GM23338 (cell line): Measurements from ENCODE around the gene PGBD4. TPM values are rescaled to one million over a fixed set of nuclear protein-coding genes. Genes with fewer than 3 reads are reported as not detected.
"Not testable (repeated sequence)": the region's sequence is repeated elsewhere in the genome, so short reads cannot be mapped to it uniquely, and the experiment has no call there.

ENCODE experiments used
- ATAC-seq: fragments of 200-7000 bp; cut with Tn5 transposase; 3 replicates; pipeline ENCODE4 v1.9.1; 2020
- DNase-seq: peaks from one replicate; pipeline ENCODE4 v3.0.0-alpha.2; 2015; ENCODE audit warnings: low spot score
- H2AFZ ChIP-seq: fragments of 200-600 bp; sonication (generic); 2 replicates; pipeline ENCODE4 v1.8.0; 2016; ENCODE audit warnings: antibody characterized with exemption, mild to moderate bottlenecking, moderate library complexity
- H3F3A ChIP-seq: fragments of 200-600 bp; sonication (generic); replicated peaks from 2 replicates; pipeline ENCODE4 v1.8.0; 2017; ENCODE audit warnings: antibody characterized with exemption, mixed run types, low read depth
- H3K27ac ChIP-seq: fragments of 200-600 bp; sonication (generic); 2 replicates; pipeline ENCODE4 v1.6.1; 2016; ENCODE audit warnings: low read depth
- H3K27me3 ChIP-seq: fragments of 200-600 bp; sonication (generic); 2 replicates; pipeline ENCODE4 v1.8.0; 2016; ENCODE audit warnings: mild to moderate bottlenecking, mixed run types, moderate library complexity; ENCODE audit not compliant: insufficient read depth
- H3K36me3 ChIP-seq: fragments of 200-600 bp; sonication (generic); 2 replicates; pipeline ENCODE4 v1.8.0; 2016; ENCODE audit warnings: mild to moderate bottlenecking; ENCODE audit not compliant: insufficient read depth
- H3K4me1 ChIP-seq: fragments of 200-600 bp; sonication (generic); 2 replicates; pipeline ENCODE4 v1.8.0; 2016; ENCODE audit warnings: mild to moderate bottlenecking, moderate library complexity; ENCODE audit not compliant: insufficient read depth
- H3K4me2 ChIP-seq: fragments of 200-600 bp; sonication (generic); 2 replicates; pipeline ENCODE4 v1.7.1; 2017; ENCODE audit warnings: mixed run types
- H3K4me3 ChIP-seq: fragments of 200-600 bp; sonication (generic); 2 replicates; pipeline ENCODE4 v1.6.1; 2016; ENCODE audit warnings: mixed run types
- H3K79me2 ChIP-seq: fragments of 200-600 bp; sonication (generic); replicated peaks from 2 replicates; pipeline ENCODE4 v1.8.0; 2017; ENCODE audit warnings: mild to moderate bottlenecking; ENCODE audit not compliant: insufficient read depth
- H3K9me2 ChIP-seq: fragments of 200-600 bp; sonication (generic); 2 replicates; pipeline ENCODE4 v1.8.0; 2017; ENCODE audit not compliant: insufficient read depth
- H4K20me1 ChIP-seq: fragments of 200-600 bp; sonication (generic); replicated peaks from 2 replicates; pipeline ENCODE4 v1.8.0; 2017; ENCODE audit warnings: mild to moderate bottlenecking; ENCODE audit not compliant: insufficient read depth
- H3K27ac Mint-ChIP-seq: 2 replicates; pipeline ENCODE4 v1.8.0; 2020; ENCODE audit warnings: inconsistent platforms, mild to moderate bottlenecking, moderate library complexity, mixed read lengths
- H3K27me3 Mint-ChIP-seq: 3 replicates; pipeline ENCODE4 v1.8.0; 2022; ENCODE audit warnings: low read depth, mild to moderate bottlenecking, moderate library complexity, mixed read lengths, inconsistent platforms; ENCODE audit not compliant: insufficient read depth, poor library complexity
- H3K36me3 Mint-ChIP-seq: 3 replicates; pipeline ENCODE4 v1.8.0; 2021; ENCODE audit warnings: low read depth, mild to moderate bottlenecking, inconsistent platforms, moderate library complexity, mixed read lengths
- H3K4me1 Mint-ChIP-seq: 3 replicates; pipeline ENCODE4 v1.8.0; 2020; ENCODE audit warnings: mild to moderate bottlenecking, inconsistent platforms, mixed read lengths
- H3K4me3 Mint-ChIP-seq: 3 replicates; pipeline ENCODE4 v1.8.0; 2021; ENCODE audit warnings: moderate library complexity, mild to moderate bottlenecking, inconsistent platforms, mixed read lengths
- H3K9me3 Mint-ChIP-seq: 3 replicates; pipeline ENCODE4 v1.8.0; 2020; ENCODE audit warnings: moderate library complexity, mild to moderate bottlenecking, inconsistent platforms, mixed read lengths
- CREB1 ChIP-seq: fragments of 250-450 bp; sonication (Bioruptor Pico); IDR thresholded peaks from 2 replicates; pipeline ENCODE4 v1.5.0; 2020; ENCODE audit warnings: low read depth, mild to moderate bottlenecking, moderate library complexity
- EZH2 ChIP-seq: fragments of 200-600 bp; sonication (generic); IDR thresholded peaks from one replicate; pipeline ENCODE4 v1.8.0; 2017; ENCODE audit warnings: antibody characterized with exemption, mild to moderate bottlenecking, low read depth; ENCODE audit not compliant: unreplicated experiment
- JUNB ChIP-seq: IDR thresholded peaks from one replicate; pipeline ENCODE4 v1.6.1; 2016; ENCODE audit warnings: antibody characterized with exemption; ENCODE audit not compliant: unreplicated experiment
- POLR2AphosphoS5 ChIP-seq: IDR thresholded peaks from 2 replicates; pipeline ENCODE4 v1.6.1; 2016; ENCODE audit warnings: antibody characterized with exemption, low read depth
- STAT1 ChIP-seq: IDR thresholded peaks from one replicate; pipeline ENCODE4 v1.6.1; 2016; ENCODE audit warnings: antibody characterized with exemption; ENCODE audit not compliant: unreplicated experiment
- ZNF331 ChIP-seq: fragments of 250-450 bp; sonication (Bioruptor Pico); IDR thresholded peaks from 2 replicates; pipeline ENCODE4 v1.5.0; 2020; ENCODE audit warnings: low read depth, mild to moderate bottlenecking, moderate library complexity
- polyA plus RNA-seq: library from polyadenylated mRNA; unstranded; fragments of >200 nt; fragmentation: Nextera tagmentation; extraction: Ambion mirVana; gene quantifications from 2 replicates; pipeline ENCODE4 v1.2.1, GENCODE V29; 2016
- total RNA-seq: library from RNA; depleted of rRNA; stranded (reverse); fragments of >200 nt; shearing (Covaris generic); gene quantifications from 2 replicates; pipeline ENCODE4 v1.2.3, GENCODE V29; 2014
- TF ChIP-seq, protein P1 (sequence below): IDR thresholded peaks from one replicate; pipeline ENCODE4 v1.6.1; 2018; ENCODE audit warnings: antibody characterized with exemption; ENCODE audit not compliant: unreplicated experiment
- TF ChIP-seq, protein P2 (sequence below), 2 experiments: fragments of 200-600 bp in 1 of 2; sonication (generic) in 1 of 2; conservative IDR thresholded peaks; 2 replicates each; pipeline versions ENCODE4 v1.5.1 to v1.6.1; 2016 to 2017; ENCODE audit warnings: antibody characterized with exemption in 2 of 2, low read depth in 2 of 2, mild to moderate bottlenecking in 2 of 2, moderate library complexity in 1 of 2

PGBD4 gene
- total and polyA plus RNA-seq, 2 experiments from 2014 or later = 0.50 to 0.66 TPM

DNA sequence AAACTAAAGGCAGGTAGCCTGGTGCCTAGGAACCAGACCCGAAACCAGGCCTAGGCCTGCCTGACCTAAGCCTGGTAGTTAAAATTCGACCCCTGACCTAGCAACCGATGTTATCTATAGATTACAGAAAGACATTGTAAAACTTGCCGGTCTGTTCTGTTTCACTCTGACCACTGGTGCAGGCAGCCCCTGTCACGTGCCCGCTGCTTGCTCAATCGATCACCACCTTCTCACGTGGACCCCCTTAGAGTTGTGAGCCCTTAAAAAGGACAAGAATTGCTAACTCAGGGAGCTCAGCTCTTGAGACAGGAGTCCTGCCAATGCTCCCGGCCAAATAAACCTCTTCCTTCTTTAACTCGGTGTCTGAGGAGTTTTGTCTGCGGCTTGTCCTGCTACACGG lies 19.9 kb downstream of the PGBD4 start:
- not testable (repeated sequence) for H3K27ac Mint-ChIP-seq, H3K4me1 ChIP-seq, H3K27ac ChIP-seq

DNA sequence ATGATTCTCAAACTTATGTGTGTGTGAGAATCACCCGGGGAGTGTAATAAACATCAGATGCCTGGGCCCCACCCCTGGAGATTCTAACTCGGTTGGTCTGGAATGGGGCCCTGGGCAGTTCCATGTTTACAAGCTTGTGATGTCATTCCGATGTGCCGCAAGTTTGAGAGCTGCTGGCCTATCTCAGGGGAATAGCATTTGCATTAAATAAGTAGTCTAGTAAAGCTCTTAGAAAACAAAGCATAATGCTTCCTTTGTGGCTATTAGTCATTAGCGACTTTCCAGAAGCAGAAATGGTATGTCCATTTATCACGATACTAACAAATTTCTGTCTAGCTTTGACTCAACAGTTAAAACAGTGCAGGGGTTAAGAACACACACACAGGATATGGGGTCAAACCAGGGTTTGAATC lies 20.9 kb downstream of the PGBD4 start:
- no peak overlapping the region for H3K4me2 ChIP-seq

More for the DNA sequence above, 19.9 kb downstream of the PGBD4 start:
- not testable (repeated sequence) for H3K4me3 ChIP-seq, H3K36me3 ChIP-seq, H4K20me1 ChIP-seq, H3F3A ChIP-seq, H3K4me3 Mint-ChIP-seq, H3K4me2 ChIP-seq, H2AFZ ChIP-seq, H3K9me3 Mint-ChIP-seq, H3K27me3 ChIP-seq, ATAC-seq, H3K4me1 Mint-ChIP-seq, H3K9me2 ChIP-seq, DNase-seq, H3K27me3 Mint-ChIP-seq, H3K79me2 ChIP-seq, H3K36me3 Mint-ChIP-seq

More for the DNA sequence above, 20.9 kb downstream of the PGBD4 start:
- H3K4me3 Mint-ChIP-seq = no peak overlapping the region
- no peaks in the 10 kb centered on the region for H4K20me1 ChIP-seq
- H3K79me2 ChIP-seq = no peaks in the 10 kb centered on the region
- H3K27ac ChIP-seq = no peak overlapping the region
- no peaks in the 10 kb centered on the region for H3K27me3 ChIP-seq
- peaks cover 3% of the 10 kb centered on the region; the same call in 1 of the 3 replicates for H3K9me3 Mint-ChIP-seq
- no peak for ATAC-seq
- H2AFZ ChIP-seq = no peak overlapping the region; the same call in 1 of the 2 replicates
- H3K9me2 ChIP-seq = no peaks in the 10 kb centered on the region
- no peaks in the 10 kb centered on the region for H3K36me3 ChIP-seq
- H3K36me3 Mint-ChIP-seq = no peaks in the 10 kb centered on the region
- peaks cover 2% of the 10 kb centered on the region for H3K27me3 Mint-ChIP-seq
- DNase-seq = no peak
- no peaks in the 10 kb centered on the region for H3F3A ChIP-seq
- H3K4me1 ChIP-seq = peaks cover 8% of the 10 kb centered on the region
- TF ChIP-seq CREB1 (CRISPR knock-in tag) = no peak
- TF ChIP-seq STAT1 = no peak
- TF ChIP-seq, protein P1, sequence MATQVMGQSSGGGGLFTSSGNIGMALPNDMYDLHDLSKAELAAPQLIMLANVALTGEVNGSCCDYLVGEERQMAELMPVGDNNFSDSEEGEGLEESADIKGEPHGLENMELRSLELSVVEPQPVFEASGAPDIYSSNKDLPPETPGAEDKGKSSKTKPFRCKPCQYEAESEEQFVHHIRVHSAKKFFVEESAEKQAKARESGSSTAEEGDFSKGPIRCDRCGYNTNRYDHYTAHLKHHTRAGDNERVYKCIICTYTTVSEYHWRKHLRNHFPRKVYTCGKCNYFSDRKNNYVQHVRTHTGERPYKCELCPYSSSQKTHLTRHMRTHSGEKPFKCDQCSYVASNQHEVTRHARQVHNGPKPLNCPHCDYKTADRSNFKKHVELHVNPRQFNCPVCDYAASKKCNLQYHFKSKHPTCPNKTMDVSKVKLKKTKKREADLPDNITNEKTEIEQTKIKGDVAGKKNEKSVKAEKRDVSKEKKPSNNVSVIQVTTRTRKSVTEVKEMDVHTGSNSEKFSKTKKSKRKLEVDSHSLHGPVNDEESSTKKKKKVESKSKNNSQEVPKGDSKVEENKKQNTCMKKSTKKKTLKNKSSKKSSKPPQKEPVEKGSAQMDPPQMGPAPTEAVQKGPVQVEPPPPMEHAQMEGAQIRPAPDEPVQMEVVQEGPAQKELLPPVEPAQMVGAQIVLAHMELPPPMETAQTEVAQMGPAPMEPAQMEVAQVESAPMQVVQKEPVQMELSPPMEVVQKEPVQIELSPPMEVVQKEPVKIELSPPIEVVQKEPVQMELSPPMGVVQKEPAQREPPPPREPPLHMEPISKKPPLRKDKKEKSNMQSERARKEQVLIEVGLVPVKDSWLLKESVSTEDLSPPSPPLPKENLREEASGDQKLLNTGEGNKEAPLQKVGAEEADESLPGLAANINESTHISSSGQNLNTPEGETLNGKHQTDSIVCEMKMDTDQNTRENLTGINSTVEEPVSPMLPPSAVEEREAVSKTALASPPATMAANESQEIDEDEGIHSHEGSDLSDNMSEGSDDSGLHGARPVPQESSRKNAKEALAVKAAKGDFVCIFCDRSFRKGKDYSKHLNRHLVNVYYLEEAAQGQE = no peak
- TF ChIP-seq, protein P2, sequence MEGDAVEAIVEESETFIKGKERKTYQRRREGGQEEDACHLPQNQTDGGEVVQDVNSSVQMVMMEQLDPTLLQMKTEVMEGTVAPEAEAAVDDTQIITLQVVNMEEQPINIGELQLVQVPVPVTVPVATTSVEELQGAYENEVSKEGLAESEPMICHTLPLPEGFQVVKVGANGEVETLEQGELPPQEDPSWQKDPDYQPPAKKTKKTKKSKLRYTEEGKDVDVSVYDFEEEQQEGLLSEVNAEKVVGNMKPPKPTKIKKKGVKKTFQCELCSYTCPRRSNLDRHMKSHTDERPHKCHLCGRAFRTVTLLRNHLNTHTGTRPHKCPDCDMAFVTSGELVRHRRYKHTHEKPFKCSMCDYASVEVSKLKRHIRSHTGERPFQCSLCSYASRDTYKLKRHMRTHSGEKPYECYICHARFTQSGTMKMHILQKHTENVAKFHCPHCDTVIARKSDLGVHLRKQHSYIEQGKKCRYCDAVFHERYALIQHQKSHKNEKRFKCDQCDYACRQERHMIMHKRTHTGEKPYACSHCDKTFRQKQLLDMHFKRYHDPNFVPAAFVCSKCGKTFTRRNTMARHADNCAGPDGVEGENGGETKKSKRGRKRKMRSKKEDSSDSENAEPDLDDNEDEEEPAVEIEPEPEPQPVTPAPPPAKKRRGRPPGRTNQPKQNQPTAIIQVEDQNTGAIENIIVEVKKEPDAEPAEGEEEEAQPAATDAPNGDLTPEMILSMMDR (conservative IDR thresholded peaks at IDR 0.05; ENCODE audit: low read depth in 2 of 2) = no peak
- TF ChIP-seq POLR2AphosphoS5 = no peak
- TF ChIP-seq ZNF331 (CRISPR knock-in tag) = no peak
- TF ChIP-seq EZH2 = no peak
- TF ChIP-seq JUNB = no peak
- H3K4me3 ChIP-seq = no peak overlapping the region
- no peak overlapping the region for H3K27ac Mint-ChIP-seq
- H3K4me1 Mint-ChIP-seq = peaks cover 8% of the 10 kb centered on the region
